Hypothalamus (tissue), 51 donors: ENCODE measurements around the gene ANKHD1.
"Not testable (repeated sequence)": the region's sequence is repeated elsewhere in the genome, so short reads cannot be mapped to it uniquely, and the experiment has no call there.

Experiments
- DNase-seq, 51 donors: peaks; one replicate each; lab custom pipeline; 2025; lab: John Stamatoyannopoulos, UW

The ANKHD1 gene

GRCh38 chr5:140575309-140575708, 173.7 kb downstream of the ANKHD1 start:
- DNase-seq: peak in 25 of 51 donors; percentile 3 to 62 (median 20)

GRCh38 chr5:140576776-140577201, 175.2 kb downstream of the ANKHD1 start:
- no peak for DNase-seq

GRCh38 chr5:140579188-140579747, 177.6 kb downstream of the ANKHD1 start:
- not testable (repeated sequence) for DNase-seq

- no peak for DNase-seq
Measured at GRCh38 chr5:140587495-140587894, 185.9 kb downstream of the ANKHD1 start.

GRCh38 chr5:140588311-140589070, 186.9 kb downstream of the ANKHD1 start:
- DNase-seq: no peak
